Stimulated activated CD4-positive, alpha-beta T cell treated with anti-CD3 and anti-CD28 coated beads, Interleukin-15, amount 100 ng/mL, for 24 hours (primary cell): ENCODE measurements around the gene PTCH2.
A peak's percentile ranks its signal among the peaks of the same experiment; 100 is the strongest.
"Not testable (repeated sequence)": the region's sequence is repeated elsewhere in the genome, so short reads cannot be mapped to it uniquely, and the experiment has no call there.

Experiments
- DNase-seq: peaks from one replicate; pipeline ENCODE4 v3.0.0-alpha.2; 2020

Gene PTCH2

GRCh38 chr1:44799770-44800584 lies 43.1 kb downstream of the PTCH2 start, which contains the start of gene PLK3:
PLK3 (plus strand) TSS chr1:44800377; CDS start chr1:44800464, 87 bp downstream.
- peak; percentile 99 for DNase-seq

- no peak for DNase-seq
Observed at GRCh38 chr1:44798481-44799365, 44.3 kb downstream of the PTCH2 start.

GRCh38 chr1:44797886-44798285 lies 45.2 kb downstream of the PTCH2 start:
- not testable (repeated sequence) for DNase-seq

GRCh38 chr1:44792736-44793502 lies 50.1 kb downstream of the PTCH2 start:
- DNase-seq = no peak

GRCh38 chr1:44790968-44791801 lies 51.9 kb downstream of the PTCH2 start:
- DNase-seq = no peak

GRCh38 chr1:44788120-44788860 lies 54.8 kb downstream of the PTCH2 start, which contains the start of gene BEST4:
BEST4 (minus strand) TSS chr1:44788170; CDS start chr1:44787705, 465 bp downstream.
- no peak for DNase-seq

GRCh38 chr1:44787506-44787905 lies 55.5 kb downstream of the PTCH2 start:
- no peak for DNase-seq

- no peak for DNase-seq
Observed at GRCh38 chr1:44786841-44787426, 56.1 kb downstream of the PTCH2 start.

GRCh38 chr1:44786138-44786840 lies 56.8 kb downstream of the PTCH2 start:
- DNase-seq = peak; percentile 85

GRCh38 chr1:44785501-44786137 lies 57.4 kb downstream of the PTCH2 start:
- DNase-seq = no peak

- DNase-seq = no peak
Observed at GRCh38 chr1:44785029-44785380, 58.0 kb downstream of the PTCH2 start.

GRCh38 chr1:44784094-44785028 lies 58.7 kb downstream of the PTCH2 start:
- DNase-seq = no peak

- no peak for DNase-seq
Observed at GRCh38 chr1:44783697-44784093, 59.4 kb downstream of the PTCH2 start.

- DNase-seq = no peak
Observed at GRCh38 chr1:44780583-44781121, 62.4 kb downstream of the PTCH2 start.

- DNase-seq = no peak
Observed at GRCh38 chr1:44778705-44779576, 64.1 kb downstream of the PTCH2 start.

GRCh38 chr1:44777969-44778635 lies 65.0 kb downstream of the PTCH2 start:
- DNase-seq = no peak

GRCh38 chr1:44777547-44777946 lies 65.5 kb downstream of the PTCH2 start:
- no peak for DNase-seq
